Measurements from ENCODE around the gene WBP1L.

Gene WBP1L

DNA sequence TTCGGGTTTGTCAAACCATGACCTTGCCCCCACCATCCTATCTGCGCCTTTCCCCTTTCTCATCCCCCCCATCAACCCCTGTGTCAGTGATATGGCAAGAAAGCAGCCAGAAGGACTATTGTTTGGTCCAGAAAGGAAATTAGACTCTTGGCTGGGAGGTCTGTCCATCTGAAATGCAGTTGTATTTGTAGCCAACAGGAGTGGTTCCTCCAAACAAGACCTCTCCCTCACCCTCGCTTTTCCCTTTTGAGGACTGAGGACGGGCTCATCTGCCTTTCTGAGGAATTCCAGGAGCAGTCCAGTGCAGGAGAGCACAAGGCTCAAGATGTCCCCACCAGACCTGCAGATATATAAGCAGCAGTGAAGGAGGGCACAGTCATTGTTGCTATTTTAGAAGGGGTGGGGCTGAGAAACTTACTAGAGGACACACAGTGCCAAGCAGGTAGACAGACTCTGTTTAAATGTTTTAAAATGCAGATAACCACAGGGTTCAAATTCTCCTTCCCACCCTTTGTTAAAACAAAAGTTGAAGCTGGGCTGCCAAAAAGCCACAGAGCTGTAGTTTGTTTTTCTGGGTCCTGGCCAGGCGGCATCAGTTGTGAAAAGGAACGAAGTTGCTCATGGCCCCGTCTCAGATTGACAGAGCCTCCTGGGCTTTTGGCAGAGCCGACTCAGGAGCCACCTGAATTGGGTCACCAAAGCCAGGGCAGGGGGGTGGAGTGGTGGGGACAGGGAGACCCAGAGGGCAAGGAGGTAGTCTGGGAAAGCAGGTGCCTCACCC, 56.1 kb downstream of the WBP1L start:
- TF ChIP-seq, protein P1, sequence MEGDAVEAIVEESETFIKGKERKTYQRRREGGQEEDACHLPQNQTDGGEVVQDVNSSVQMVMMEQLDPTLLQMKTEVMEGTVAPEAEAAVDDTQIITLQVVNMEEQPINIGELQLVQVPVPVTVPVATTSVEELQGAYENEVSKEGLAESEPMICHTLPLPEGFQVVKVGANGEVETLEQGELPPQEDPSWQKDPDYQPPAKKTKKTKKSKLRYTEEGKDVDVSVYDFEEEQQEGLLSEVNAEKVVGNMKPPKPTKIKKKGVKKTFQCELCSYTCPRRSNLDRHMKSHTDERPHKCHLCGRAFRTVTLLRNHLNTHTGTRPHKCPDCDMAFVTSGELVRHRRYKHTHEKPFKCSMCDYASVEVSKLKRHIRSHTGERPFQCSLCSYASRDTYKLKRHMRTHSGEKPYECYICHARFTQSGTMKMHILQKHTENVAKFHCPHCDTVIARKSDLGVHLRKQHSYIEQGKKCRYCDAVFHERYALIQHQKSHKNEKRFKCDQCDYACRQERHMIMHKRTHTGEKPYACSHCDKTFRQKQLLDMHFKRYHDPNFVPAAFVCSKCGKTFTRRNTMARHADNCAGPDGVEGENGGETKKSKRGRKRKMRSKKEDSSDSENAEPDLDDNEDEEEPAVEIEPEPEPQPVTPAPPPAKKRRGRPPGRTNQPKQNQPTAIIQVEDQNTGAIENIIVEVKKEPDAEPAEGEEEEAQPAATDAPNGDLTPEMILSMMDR (IDR thresholded peaks at IDR 0.05; ENCODE audit: low read depth, low read length), result no peak
- peak; percentile 60 for DNase-seq (ENCODE audit: low read depth, low spot score)
- H3K4me3 ChIP-seq (ENCODE audit: low read depth, low read length), result no peak overlapping the region
- in situ Hi-C loops (cut with HindIII; ENCODE audit: low sequenced_read_pairs), result no loop called here

DNA sequence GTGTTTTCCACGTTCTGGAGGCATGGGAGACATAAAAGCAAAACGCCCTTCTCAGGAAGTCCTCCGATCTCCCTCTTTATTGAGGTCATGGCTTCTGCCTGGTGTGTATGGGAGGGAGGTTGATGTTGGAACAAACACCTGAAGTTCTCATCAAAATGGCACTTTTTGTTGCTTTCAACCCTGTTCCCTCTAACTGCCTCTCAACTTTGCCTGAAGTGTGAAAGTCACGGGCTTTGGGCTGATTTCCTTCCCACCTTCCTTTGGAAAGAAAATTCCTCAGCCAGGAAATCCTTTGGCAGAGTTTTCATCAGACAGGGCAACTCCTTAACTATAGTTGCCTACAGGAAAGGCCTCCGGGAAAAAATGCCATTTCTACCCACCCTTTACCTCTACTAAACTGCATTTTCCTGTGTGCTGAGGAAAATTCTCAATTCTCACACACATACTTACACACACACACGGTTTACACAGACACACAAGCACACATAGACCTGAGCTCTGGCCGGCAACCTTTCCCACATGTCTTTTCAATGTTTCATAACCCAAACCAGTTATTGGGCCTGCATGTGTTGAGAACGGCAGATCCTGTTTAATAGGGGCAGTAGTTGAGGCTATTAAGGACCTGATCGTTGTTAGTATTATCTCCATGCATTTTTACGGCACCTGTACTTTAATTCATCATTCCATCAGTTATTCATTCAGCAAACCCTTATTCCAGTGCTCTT, 57.0 kb downstream of the WBP1L start:
- TF ChIP-seq, protein P1 (IDR thresholded peaks at IDR 0.05; ENCODE audit: low read depth, low read length), result no peak
- no peak overlapping the region for H3K4me3 ChIP-seq (ENCODE audit: low read depth, low read length)
- in situ Hi-C loops (cut with HindIII; ENCODE audit: low sequenced_read_pairs), result no loop called here
- no peak for DNase-seq (ENCODE audit: low read depth, low spot score)

- no peak overlapping the region for H3K4me3 ChIP-seq (ENCODE audit: low read depth, low read length)
- in situ Hi-C loops (cut with HindIII; ENCODE audit: low sequenced_read_pairs), result no loop called here
- TF ChIP-seq, protein P1 (IDR thresholded peaks at IDR 0.05; ENCODE audit: low read depth, low read length), result no peak
- DNase-seq (ENCODE audit: low read depth, low spot score), result no peak
These were observed 57.7 kb downstream of the WBP1L start for GRCh38 chr10:102801496-102801895.

- no peak for DNase-seq (ENCODE audit: low read depth, low spot score)
- in situ Hi-C loops (cut with HindIII; ENCODE audit: low sequenced_read_pairs), result no loop called here
- TF ChIP-seq, protein P1 (IDR thresholded peaks at IDR 0.05; ENCODE audit: low read depth, low read length), result no peak
These were observed 58.2 kb downstream of the WBP1L start for GRCh38 chr10:102801978-102802377.

GRCh38 chr10:102802920-102803534, 59.3 kb downstream of the WBP1L start:
- TF ChIP-seq, protein P1 (IDR thresholded peaks at IDR 0.05; ENCODE audit: low read depth, low read length), result no peak
- in situ Hi-C loops (cut with HindIII; ENCODE audit: low sequenced_read_pairs), result no loop called here
- no peak overlapping the region for H3K4me3 ChIP-seq (ENCODE audit: low read depth, low read length)
- peak; percentile 99 for DNase-seq (ENCODE audit: low read depth, low spot score)

More at GRCh38 chr10:102801978-102802377, 58.2 kb downstream of the WBP1L start:
- H3K4me3 ChIP-seq (ENCODE audit: low read depth, low read length), result no peak overlapping the region

DNA sequence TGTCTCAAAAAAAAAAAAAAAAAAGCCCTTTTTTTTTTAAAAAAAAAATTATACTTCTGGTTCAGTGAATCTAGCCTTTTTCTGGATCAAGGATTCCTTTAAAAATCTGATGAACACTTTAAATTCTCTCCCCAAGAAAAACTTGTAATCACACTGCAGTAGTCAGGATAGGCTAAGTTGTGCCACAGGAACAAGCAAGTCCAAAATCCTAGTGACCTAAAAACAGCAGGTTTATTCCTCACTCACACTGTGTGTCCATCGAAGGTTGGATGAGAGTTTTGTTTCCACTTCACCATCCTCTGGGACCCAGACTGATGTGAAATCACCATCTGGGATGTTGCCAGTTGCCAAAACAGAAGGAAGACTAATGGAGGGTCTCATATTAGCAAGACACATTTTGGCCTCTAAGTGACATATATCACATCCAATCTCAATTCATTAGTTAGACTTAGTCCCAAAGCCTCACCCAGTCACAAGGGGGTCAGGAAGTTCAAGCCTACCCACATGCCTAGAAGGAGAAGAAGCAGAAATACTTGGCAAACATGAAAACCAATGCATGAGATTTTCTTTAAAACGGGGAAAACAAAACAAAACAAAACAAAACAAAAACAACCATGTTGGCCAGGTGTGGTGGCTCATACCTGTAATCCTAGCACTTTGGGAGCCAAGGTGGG, 60.8 kb downstream of the WBP1L start:
- TF ChIP-seq, protein P1 (IDR thresholded peaks at IDR 0.05; ENCODE audit: low read depth, low read length), result no peak
- in situ Hi-C loops (cut with HindIII; ENCODE audit: low sequenced_read_pairs), result no loop called here
- no peak overlapping the region for H3K4me3 ChIP-seq (ENCODE audit: low read depth, low read length)
- DNase-seq (ENCODE audit: low read depth, low spot score), result no peak
